Activated T-cell treated with anti-CD3 and anti-CD28 coated beads, Interleukin-2, amount 50 U/mL, for 4 hours (primary cell): Measurements from ENCODE around the gene PI16. TPM values are rescaled to one million over a fixed set of nuclear protein-coding genes. Genes with fewer than 3 reads are reported as not detected.

Source experiments
- ATAC-seq, 2 donors: fragments of 200-7000 bp; cut with Tn5 transposase; one replicate each; pipeline ENCODE4 v1.10.0; 2021
- DNase-seq: peaks from one replicate; pipeline ENCODE4 v3.0.0-alpha.2; 2020
- H3K27me3 Mint-ChIP-seq: one replicate; pipeline ENCODE4 v1.8.0; 2021; ENCODE audit warnings: low read depth, mixed read lengths
- H3K36me3 Mint-ChIP-seq: one replicate; pipeline ENCODE4 v1.8.0; 2022; ENCODE audit warnings: mixed read lengths; ENCODE audit not compliant: insufficient read depth
- H3K4me1 Mint-ChIP-seq: one replicate; pipeline ENCODE4 v1.8.0; 2021; ENCODE audit warnings: low read depth, mixed read lengths
- H3K4me3 Mint-ChIP-seq: one replicate; pipeline ENCODE4 v1.8.0; 2021; ENCODE audit warnings: mild to moderate bottlenecking, moderate library complexity, mixed read lengths
- H3K9me3 Mint-ChIP-seq: one replicate; pipeline ENCODE4 v1.8.0; 2021; ENCODE audit warnings: mixed read lengths
- total RNA-seq, 3 donors: library from RNA; stranded (reverse); gene quantifications; one replicate each; pipeline ENCODE4 v1.2.1, GENCODE V29; 2021

The PI16 gene
- total RNA-seq, 3 donors from 2014 or later, result not detected

- H3K36me3 Mint-ChIP-seq, result peaks cover 40% of the 10 kb centered on the region
- ATAC-seq (no peak), DNase-seq (no peak)
- no peak overlapping the region for H3K4me3 Mint-ChIP-seq
- H3K9me3 Mint-ChIP-seq, result no peaks in the 10 kb centered on the region
- H3K27me3 Mint-ChIP-seq, result no peaks in the 10 kb centered on the region
- H3K4me1 Mint-ChIP-seq, result peaks cover 4% of the 10 kb centered on the region
These were observed 15.7 kb downstream of the PI16 start for GRCh38 chr6:36969988-36970891.

GRCh38 chr6:36970892-36971842 is 16.6 kb downstream of the PI16 start:
- Mint-ChIP-seq H3K9me3 (no peaks in the 10 kb centered on the region), H3K36me3 (peaks cover 41% of the 10 kb centered on the region), H3K4me3 (no peak overlapping the region), H3K4me1 (no peaks in the 10 kb centered on the region), H3K27me3 (no peaks in the 10 kb centered on the region)
- ATAC-seq, result no peak
- no peak for DNase-seq

- no peak for ATAC-seq
- H3K4me3 Mint-ChIP-seq, result no peak overlapping the region
- H3K4me1 Mint-ChIP-seq, result no peaks in the 10 kb centered on the region
- H3K9me3 Mint-ChIP-seq, result no peaks in the 10 kb centered on the region
- H3K27me3 Mint-ChIP-seq, result no peaks in the 10 kb centered on the region
- no peak for DNase-seq
- H3K36me3 Mint-ChIP-seq, result peaks cover 33% of the 10 kb centered on the region
These were observed 17.6 kb downstream of the PI16 start for GRCh38 chr6:36971921-36972673.

- Mint-ChIP-seq H3K9me3 (no peaks in the 10 kb centered on the region), H3K4me1 (no peaks in the 10 kb centered on the region), H3K27me3 (no peaks in the 10 kb centered on the region), H3K36me3 (peaks cover 34% of the 10 kb centered on the region), H3K4me3 (no peak overlapping the region)
- DNase-seq (no peak), ATAC-seq (no peak)
These were observed 18.7 kb downstream of the PI16 start for GRCh38 chr6:36973190-36973589.

- no peak for ATAC-seq
- H3K4me1 Mint-ChIP-seq, result no peaks in the 10 kb centered on the region
- H3K4me3 Mint-ChIP-seq, result no peak overlapping the region
- DNase-seq, result no peak
- H3K27me3 Mint-ChIP-seq, result no peaks in the 10 kb centered on the region
- H3K9me3 Mint-ChIP-seq, result no peaks in the 10 kb centered on the region
- peaks cover 29% of the 10 kb centered on the region for H3K36me3 Mint-ChIP-seq
These were observed 19.1 kb downstream of the PI16 start for GRCh38 chr6:36973647-36974046.

GRCh38 chr6:36975231-36976006 is 20.9 kb downstream of the PI16 start:
- Mint-ChIP-seq H3K36me3 (peaks cover 28% of the 10 kb centered on the region), H3K4me1 (peaks cover 11% of the 10 kb centered on the region), H3K4me3 (no peak overlapping the region), H3K9me3 (no peaks in the 10 kb centered on the region), H3K27me3 (no peaks in the 10 kb centered on the region)
- DNase-seq, result no peak
- no peak for ATAC-seq

- Mint-ChIP-seq H3K4me1 (peaks cover 15% of the 10 kb centered on the region), H3K36me3 (peaks cover 29% of the 10 kb centered on the region), H3K27me3 (no peaks in the 10 kb centered on the region), H3K9me3 (no peaks in the 10 kb centered on the region), H3K4me3 (no peak overlapping the region)
- DNase-seq, result no peak
- no peak for ATAC-seq
These were observed 21.4 kb downstream of the PI16 start for GRCh38 chr6:36976007-36976264.

- ATAC-seq, result no peak
- H3K36me3 Mint-ChIP-seq, result peaks cover 29% of the 10 kb centered on the region
- DNase-seq, result no peak
- peaks cover 19% of the 10 kb centered on the region for H3K4me1 Mint-ChIP-seq
- H3K27me3 Mint-ChIP-seq, result no peaks in the 10 kb centered on the region
- H3K4me3 Mint-ChIP-seq, result no peak overlapping the region
- no peaks in the 10 kb centered on the region for H3K9me3 Mint-ChIP-seq
These were observed 22.0 kb downstream of the PI16 start for GRCh38 chr6:36976509-36976908.

- ATAC-seq (no peak), DNase-seq (no peak)
- Mint-ChIP-seq H3K36me3 (peaks cover 33% of the 10 kb centered on the region), H3K9me3 (no peaks in the 10 kb centered on the region), H3K4me1 (peaks cover 24% of the 10 kb centered on the region), H3K27me3 (no peaks in the 10 kb centered on the region), H3K4me3 (no peak overlapping the region)
These were observed 22.4 kb downstream of the PI16 start for GRCh38 chr6:36976931-36977330.

- no peak for DNase-seq
- H3K27me3 Mint-ChIP-seq, result no peaks in the 10 kb centered on the region
- peaks cover 28% of the 10 kb centered on the region for H3K4me1 Mint-ChIP-seq
- H3K4me3 Mint-ChIP-seq, result no peak overlapping the region
- ATAC-seq, result peak; percentile 27 to 63
- H3K36me3 Mint-ChIP-seq, result peaks cover 30% of the 10 kb centered on the region
- no peaks in the 10 kb centered on the region for H3K9me3 Mint-ChIP-seq
These were observed 23.0 kb downstream of the PI16 start for GRCh38 chr6:36977470-36977941.

GRCh38 chr6:36978421-36979346 is 24.1 kb downstream of the PI16 start:
- no peaks in the 10 kb centered on the region for H3K9me3 Mint-ChIP-seq
- no peak overlapping the region for H3K4me3 Mint-ChIP-seq
- peaks cover 26% of the 10 kb centered on the region for H3K36me3 Mint-ChIP-seq
- ATAC-seq (no peak), DNase-seq (no peak)
- H3K27me3 Mint-ChIP-seq, result no peaks in the 10 kb centered on the region
- H3K4me1 Mint-ChIP-seq, result peaks cover 30% of the 10 kb centered on the region

- no peak for DNase-seq
- Mint-ChIP-seq H3K9me3 (no peaks in the 10 kb centered on the region), H3K4me1 (peaks cover 30% of the 10 kb centered on the region), H3K36me3 (peaks cover 26% of the 10 kb centered on the region), H3K27me3 (no peaks in the 10 kb centered on the region), H3K4me3 (no peak overlapping the region)
- peak in 1 of 2 donors; percentile 65 for ATAC-seq
These were observed 24.8 kb downstream of the PI16 start for GRCh38 chr6:36979347-36979742.

GRCh38 chr6:36980129-36980528 is 25.6 kb downstream of the PI16 start:
- ATAC-seq (no peak), DNase-seq (no peak)
- peaks cover 30% of the 10 kb centered on the region for H3K4me1 Mint-ChIP-seq
- no peaks in the 10 kb centered on the region for H3K27me3 Mint-ChIP-seq
- peaks cover 23% of the 10 kb centered on the region for H3K36me3 Mint-ChIP-seq
- H3K9me3 Mint-ChIP-seq, result no peaks in the 10 kb centered on the region
- H3K4me3 Mint-ChIP-seq, result no peak overlapping the region
